ENCODE results near the gene TSR2.

TSR2 gene

DNA sequence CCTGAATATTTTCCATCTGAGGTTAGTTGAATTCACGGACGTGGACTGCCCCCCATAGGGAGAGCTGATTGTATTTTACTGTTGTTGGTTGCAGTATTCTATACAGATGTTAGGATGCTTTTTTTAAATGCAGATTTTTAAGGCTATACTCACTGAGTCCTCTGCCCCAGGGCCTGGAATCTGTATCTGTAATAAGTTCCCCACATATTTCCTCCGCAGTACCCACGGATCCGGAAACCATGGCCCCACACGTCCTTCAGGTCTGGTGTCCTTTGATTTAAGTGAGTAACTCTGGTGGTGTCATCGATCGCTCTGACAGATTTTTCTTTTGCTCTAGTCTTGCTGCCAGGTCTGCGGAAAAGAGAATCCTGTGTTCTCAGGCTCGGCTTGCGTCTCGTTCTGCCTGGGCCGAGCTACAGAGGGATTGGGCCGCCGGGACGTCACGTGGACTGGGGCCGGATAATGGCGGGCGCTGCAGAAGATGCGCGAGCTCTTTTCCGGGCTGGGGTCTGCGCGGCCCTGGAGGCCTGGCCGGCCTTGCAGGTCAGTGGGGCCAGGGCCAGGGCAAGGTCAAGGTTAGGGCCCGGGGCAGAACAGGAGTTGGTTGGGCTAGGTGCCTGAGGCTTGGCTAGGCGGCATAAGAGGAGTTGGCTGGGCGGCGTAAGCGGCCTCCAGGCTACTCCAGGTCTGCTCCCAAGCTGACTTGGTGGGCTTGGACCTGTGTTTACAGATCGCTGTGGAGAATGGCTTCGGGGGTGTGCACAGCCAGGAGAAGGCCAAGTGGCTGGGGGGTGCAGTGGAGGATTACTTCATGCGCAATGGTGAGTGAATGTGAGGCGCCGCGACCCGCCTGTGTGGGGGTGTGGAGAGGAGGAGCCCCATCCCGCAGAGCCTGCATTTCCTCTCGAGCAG is at the start of gene TSR2:
TSS of gene TSR2 (plus strand) at position 445 of the 912 bp plus-strand sequence. CDS start at position 463, 18 bp downstream.
- H3K4me1 Mint-ChIP-seq (ENCODE audit: low read depth) = peaks cover 15% of the 10 kb centered on the region
- DNase-seq (ENCODE audit: low spot score) = peak; percentile 78
- no peaks in the 10 kb centered on the region for H3K27me3 Mint-ChIP-seq (ENCODE audit: low read depth)
- peak within 1 kb of the TSS; percentile 87 for H3K27ac Mint-ChIP-seq
- H3K9me3 Mint-ChIP-seq = no peaks in the 10 kb centered on the region
- H3K4me3 Mint-ChIP-seq = peak within 1 kb of the TSS; percentile 96
- peaks cover 20% of the 10 kb centered on the region for H3K36me3 Mint-ChIP-seq (ENCODE audit: low read depth)

- Mint-ChIP-seq H3K4me3 (no peak overlapping the region), H3K4me1 (ENCODE audit: low read depth) (no peaks in the 10 kb centered on the region), H3K27ac (no peak overlapping the region), H3K9me3 (no peaks in the 10 kb centered on the region), H3K36me3 (ENCODE audit: low read depth) (no peaks in the 10 kb centered on the region), H3K27me3 (ENCODE audit: low read depth) (peaks cover under 1% of the 10 kb centered on the region)
- DNase-seq (ENCODE audit: low spot score) = no peak
These were observed 43.1 kb upstream of the TSR2 start for GRCh38 chrX:54397113-54397512.

DNA sequence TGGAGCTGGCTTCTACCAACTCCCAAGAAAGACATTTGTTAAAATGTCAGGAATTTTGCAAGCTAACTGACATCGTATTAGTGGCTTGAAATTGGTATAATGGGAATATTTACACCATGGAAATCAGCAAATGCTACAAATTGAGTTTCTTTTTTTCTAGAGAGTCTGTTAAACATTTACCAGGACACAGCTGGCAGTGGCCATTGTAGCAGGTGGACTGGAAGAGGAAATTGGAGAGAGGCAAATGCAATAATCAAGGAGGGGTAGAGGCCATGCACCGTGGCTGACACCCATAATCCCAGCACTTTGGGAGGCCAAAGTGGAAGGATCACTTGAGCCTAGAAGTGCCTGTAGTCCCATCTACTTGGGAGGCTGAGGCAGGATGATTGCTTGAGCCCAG is 32.9 kb upstream of the TSR2 start:
- DNase-seq (ENCODE audit: low spot score) = no peak
- Mint-ChIP-seq H3K4me3 (no peak overlapping the region), H3K36me3 (ENCODE audit: low read depth) (no peaks in the 10 kb centered on the region), H3K9me3 (no peaks in the 10 kb centered on the region), H3K27ac (no peak overlapping the region), H3K4me1 (ENCODE audit: low read depth) (peaks cover 6% of the 10 kb centered on the region), H3K27me3 (ENCODE audit: low read depth) (peaks cover 28% of the 10 kb centered on the region)

DNA sequence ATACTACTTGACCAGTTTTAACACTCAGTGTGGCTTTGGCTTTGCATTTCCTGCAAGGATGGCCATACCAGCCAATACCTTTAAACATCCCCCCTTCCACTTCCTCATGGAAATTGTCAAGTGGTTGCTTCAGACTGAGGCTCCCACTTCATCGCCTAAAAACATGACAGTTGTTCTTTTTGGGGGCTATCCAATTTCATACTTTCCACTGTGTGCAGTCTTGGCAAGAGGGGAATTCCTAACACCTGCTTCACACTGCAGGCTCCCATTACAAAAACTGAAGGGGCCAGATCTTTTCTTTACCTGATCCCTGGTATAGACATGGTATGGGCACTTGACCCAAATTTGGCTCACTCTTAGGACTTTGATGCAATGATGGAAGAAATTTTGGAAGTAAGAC is 28.5 kb upstream of the TSR2 start:
- Mint-ChIP-seq H3K4me3 (no peak overlapping the region), H3K9me3 (no peaks in the 10 kb centered on the region), H3K36me3 (ENCODE audit: low read depth) (no peaks in the 10 kb centered on the region), H3K27ac (no peak overlapping the region), H3K4me1 (ENCODE audit: low read depth) (peaks cover 15% of the 10 kb centered on the region), H3K27me3 (ENCODE audit: low read depth) (peaks cover 28% of the 10 kb centered on the region)
- no peak for DNase-seq (ENCODE audit: low spot score)

- Mint-ChIP-seq H3K36me3 (ENCODE audit: low read depth) (no peaks in the 10 kb centered on the region), H3K4me3 (no peak overlapping the region), H3K4me1 (ENCODE audit: low read depth) (peaks cover 15% of the 10 kb centered on the region), H3K9me3 (no peaks in the 10 kb centered on the region), H3K27me3 (ENCODE audit: low read depth) (peaks cover 34% of the 10 kb centered on the region), H3K27ac (no peak overlapping the region)
- no peak for DNase-seq (ENCODE audit: low spot score)
These were observed 26.5 kb upstream of the TSR2 start for GRCh38 chrX:54413753-54414152.

- peaks cover 50% of the 10 kb centered on the region for H3K27me3 Mint-ChIP-seq (ENCODE audit: low read depth)
- peak overlapping the region; percentile 12 for H3K4me3 Mint-ChIP-seq
- no peaks in the 10 kb centered on the region for H3K36me3 Mint-ChIP-seq (ENCODE audit: low read depth)
- no peak overlapping the region for H3K27ac Mint-ChIP-seq
- DNase-seq (ENCODE audit: low spot score) = no peak
- H3K4me1 Mint-ChIP-seq (ENCODE audit: low read depth) = peaks cover 9% of the 10 kb centered on the region
- no peaks in the 10 kb centered on the region for H3K9me3 Mint-ChIP-seq
These were observed 24.5 kb upstream of the TSR2 start for GRCh38 chrX:54415534-54416350.

GRCh38 chrX:54416965-54417364 is 23.2 kb upstream of the TSR2 start:
- Mint-ChIP-seq H3K27ac (no peak overlapping the region), H3K9me3 (no peaks in the 10 kb centered on the region), H3K4me1 (ENCODE audit: low read depth) (peaks cover 9% of the 10 kb centered on the region), H3K36me3 (ENCODE audit: low read depth) (no peaks in the 10 kb centered on the region), H3K27me3 (ENCODE audit: low read depth) (peaks cover 48% of the 10 kb centered on the region), H3K4me3 (no peak overlapping the region)
- DNase-seq (ENCODE audit: low spot score) = no peak

DNA sequence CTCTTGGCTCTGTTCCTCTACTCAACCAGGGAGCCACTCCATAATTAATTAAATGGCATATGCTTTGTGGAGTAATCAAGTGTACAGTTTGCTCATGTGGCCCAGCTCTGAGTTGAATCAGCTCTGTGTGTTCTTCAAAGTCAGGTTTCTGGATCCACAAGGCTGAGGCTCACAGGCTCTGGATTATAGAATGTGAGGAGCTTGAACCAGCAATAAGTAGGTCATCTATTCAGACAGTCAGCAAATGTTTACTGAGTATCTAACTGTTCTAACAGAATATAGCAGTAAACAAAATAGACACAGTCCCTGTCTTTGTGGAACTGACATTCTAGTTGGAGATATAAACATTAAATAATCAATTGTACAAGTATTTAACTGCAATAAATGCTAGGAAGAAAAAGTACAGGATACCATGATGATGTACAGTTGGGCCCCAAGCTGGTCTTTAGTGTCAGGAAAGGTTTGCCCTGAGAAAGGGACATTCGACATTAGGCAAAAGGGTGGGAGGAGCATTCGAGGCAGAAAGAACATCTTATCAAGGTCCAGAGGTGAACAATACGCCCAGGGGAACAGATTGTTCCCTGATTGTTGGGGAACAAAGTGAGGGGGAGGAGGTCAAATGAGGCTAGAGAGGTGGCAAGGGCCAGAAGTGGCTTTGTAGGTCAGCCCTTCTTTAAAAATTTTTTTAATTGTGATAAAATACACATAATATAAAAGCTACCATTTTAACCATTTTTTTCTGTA is 20.5 kb upstream of the TSR2 start:
- DNase-seq (ENCODE audit: low spot score) = no peak
- H3K9me3 Mint-ChIP-seq = no peaks in the 10 kb centered on the region
- H3K4me1 Mint-ChIP-seq (ENCODE audit: low read depth) = peaks cover 6% of the 10 kb centered on the region
- H3K36me3 Mint-ChIP-seq (ENCODE audit: low read depth) = no peaks in the 10 kb centered on the region
- H3K4me3 Mint-ChIP-seq = no peak overlapping the region
- no peak overlapping the region for H3K27ac Mint-ChIP-seq
- H3K27me3 Mint-ChIP-seq (ENCODE audit: low read depth) = peaks cover 38% of the 10 kb centered on the region

GRCh38 chrX:54422168-54422567 is 18.0 kb upstream of the TSR2 start:
- Mint-ChIP-seq H3K9me3 (no peaks in the 10 kb centered on the region), H3K36me3 (ENCODE audit: low read depth) (no peaks in the 10 kb centered on the region), H3K27me3 (ENCODE audit: low read depth) (peaks cover 26% of the 10 kb centered on the region), H3K4me3 (no peak overlapping the region), H3K4me1 (ENCODE audit: low read depth) (no peaks in the 10 kb centered on the region), H3K27ac (no peak overlapping the region)
- DNase-seq (ENCODE audit: low spot score) = no peak

DNA sequence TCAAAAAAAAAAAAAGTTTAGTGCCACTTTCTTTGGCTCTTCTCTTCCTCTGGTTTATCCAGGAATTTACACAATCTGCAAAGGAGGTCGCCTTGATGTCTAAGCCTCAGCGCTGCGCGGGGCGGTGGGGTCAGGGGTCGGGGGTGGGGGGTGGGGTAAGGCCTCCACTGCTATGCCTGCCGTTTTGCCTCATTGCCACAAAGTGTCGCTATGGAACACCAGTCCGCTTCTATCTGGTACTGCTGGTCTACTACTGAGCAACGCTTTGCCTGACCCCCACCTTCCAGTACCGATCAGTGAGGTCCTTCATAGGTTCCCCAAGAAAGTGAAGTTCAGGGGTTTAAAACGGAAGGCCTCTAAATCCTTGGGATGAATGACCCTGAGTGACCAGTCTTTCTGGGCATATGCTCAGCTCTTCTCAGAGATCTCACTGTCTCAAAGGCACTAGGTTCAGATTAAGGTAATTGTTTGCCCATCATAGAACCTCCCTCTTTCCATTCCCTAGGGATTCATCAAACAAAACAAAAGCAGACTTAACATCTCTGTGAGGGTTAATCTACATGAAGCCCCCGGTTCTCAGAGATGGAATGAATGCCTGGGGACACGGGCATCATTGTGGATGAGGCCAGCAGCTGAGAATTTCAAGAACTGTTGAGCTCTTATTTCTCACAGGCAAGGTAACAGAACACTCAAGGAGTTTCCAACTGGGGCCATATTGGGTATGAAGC is 16.9 kb upstream of the TSR2 start:
- peaks cover 20% of the 10 kb centered on the region for H3K27me3 Mint-ChIP-seq (ENCODE audit: low read depth)
- H3K36me3 Mint-ChIP-seq (ENCODE audit: low read depth) = no peaks in the 10 kb centered on the region
- no peak overlapping the region for H3K27ac Mint-ChIP-seq
- no peaks in the 10 kb centered on the region for H3K4me1 Mint-ChIP-seq (ENCODE audit: low read depth)
- no peaks in the 10 kb centered on the region for H3K9me3 Mint-ChIP-seq
- DNase-seq (ENCODE audit: low spot score) = no peak
- no peak overlapping the region for H3K4me3 Mint-ChIP-seq

DNA sequence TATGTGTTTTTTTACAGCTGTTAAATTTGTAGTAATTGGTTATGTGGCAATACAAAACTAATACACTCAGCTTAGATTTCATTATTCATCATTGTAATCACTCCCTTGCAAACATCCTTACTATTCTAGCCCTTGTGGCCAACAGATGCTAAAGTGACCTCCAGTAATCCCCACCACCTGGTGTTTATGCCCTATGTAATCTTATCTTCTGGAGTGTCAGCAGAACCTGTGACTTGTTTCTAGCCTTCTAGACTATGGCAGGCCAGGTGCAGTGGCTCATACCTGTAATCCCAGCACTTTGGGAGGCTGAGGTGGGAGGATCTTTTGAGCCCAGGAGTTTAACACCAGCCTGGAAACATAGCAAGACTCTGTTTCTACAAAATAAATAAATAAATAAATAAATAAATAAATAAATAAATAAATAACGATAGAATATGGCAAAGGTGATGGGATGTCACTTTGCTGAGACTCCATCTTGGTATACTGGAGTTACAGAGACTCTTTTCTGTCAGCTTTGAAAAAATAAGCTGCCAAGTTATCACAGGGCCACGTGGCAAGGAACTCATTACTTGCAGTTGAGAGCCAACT is 12.3 kb upstream of the TSR2 start:
- Mint-ChIP-seq H3K27me3 (ENCODE audit: low read depth) (peaks cover 6% of the 10 kb centered on the region), H3K27ac (no peak overlapping the region), H3K9me3 (no peaks in the 10 kb centered on the region), H3K4me3 (no peak overlapping the region), H3K4me1 (ENCODE audit: low read depth) (no peaks in the 10 kb centered on the region), H3K36me3 (ENCODE audit: low read depth) (no peaks in the 10 kb centered on the region)
- DNase-seq (ENCODE audit: low spot score) = no peak

DNA sequence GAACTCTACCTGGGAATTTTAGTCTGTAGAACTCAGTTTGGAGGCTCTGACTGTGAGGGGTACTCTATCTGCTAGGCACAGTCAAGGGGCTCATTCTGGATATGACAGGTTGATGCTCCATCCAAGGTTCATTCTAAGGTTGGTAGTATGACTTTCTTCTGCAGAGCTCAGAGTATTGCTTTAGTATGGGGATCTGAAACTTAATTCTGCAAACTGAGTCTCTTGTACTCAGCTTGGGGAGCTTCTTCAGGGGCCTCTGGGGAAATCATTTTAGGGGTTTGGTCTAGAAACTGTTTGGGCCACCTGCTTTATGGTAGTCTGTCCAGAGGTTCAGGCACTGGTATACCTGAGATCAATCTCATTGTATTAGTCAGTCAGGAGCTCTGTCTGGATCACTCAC is 9.7 kb upstream of the TSR2 start:
- no peak for DNase-seq (ENCODE audit: low spot score)
- Mint-ChIP-seq H3K27me3 (ENCODE audit: low read depth) (peaks cover 6% of the 10 kb centered on the region), H3K36me3 (ENCODE audit: low read depth) (no peaks in the 10 kb centered on the region), H3K4me3 (no peak overlapping the region), H3K9me3 (no peaks in the 10 kb centered on the region), H3K27ac (no peak overlapping the region), H3K4me1 (ENCODE audit: low read depth) (no peaks in the 10 kb centered on the region)

GRCh38 chrX:54435121-54435520 is 5.1 kb upstream of the TSR2 start:
- Mint-ChIP-seq H3K4me1 (ENCODE audit: low read depth) (peaks cover 4% of the 10 kb centered on the region), H3K27me3 (ENCODE audit: low read depth) (no peaks in the 10 kb centered on the region), H3K9me3 (no peaks in the 10 kb centered on the region)

More at GRCh38 chrX:54435121-54435520, 5.1 kb upstream of the TSR2 start:
- DNase-seq (ENCODE audit: low spot score) = no peak
- Mint-ChIP-seq H3K27ac (no peak overlapping the region), H3K36me3 (ENCODE audit: low read depth) (peaks cover 1% of the 10 kb centered on the region), H3K4me3 (no peak overlapping the region)

Data from T-helper 2 cell treated with Interferon-gamma antibody and Interleukin-4, amounts not matched to agents 5 μg/mL and 100 μg/mL, for 36 hours (primary cell).